ENCODE measurements around the gene RIIAD1. TPM values are rescaled to one million over a fixed set of nuclear protein-coding genes. Genes with fewer than 3 reads are reported as not detected.

RIIAD1 gene
- polyA plus RNA-seq, 1 donor: 13.5 TPM

- Histone ChIP-seq H3K36me3 (ENCODE audit: control insufficient read depth, insufficient read depth, low read length) (peaks cover 41% of the 10 kb centered on the region), H3K27ac (ENCODE audit: low read length) (no peak overlapping the region), H3K9me3 (ENCODE audit: control insufficient read depth, low read depth, low read length) (no peaks in the 10 kb centered on the region), H3K4me1 (ENCODE audit: control insufficient read depth, insufficient read depth, low read length) (no peaks in the 10 kb centered on the region), H3K4me3 (ENCODE audit: low read length) (no peak overlapping the region), H3K27me3 (ENCODE audit: control insufficient read depth, insufficient read depth, low read length) (no peaks in the 10 kb centered on the region)
- 100% methylated on average over 2 of the region's 4 CpGs for WGBS (ENCODE audit: insufficient coverage, low lambda C conversion rate)
- peak in 1 of 2 donors; percentile 35 for DNase-seq
These were observed 28.2 kb upstream of the RIIAD1 start for GRCh38 chr1:151693057-151693651.

GRCh38 chr1:151701515-151701914, 19.8 kb upstream of the RIIAD1 start:
- H3K27me3 ChIP-seq (ENCODE audit: control insufficient read depth, insufficient read depth, low read length): no peaks in the 10 kb centered on the region

GRCh38 chr1:151702936-151703335, 18.4 kb upstream of the RIIAD1 start:
- WGBS (ENCODE audit: insufficient coverage, low lambda C conversion rate): no CpG with 5 or more reads among the region's 8 CpGs
- Histone ChIP-seq H3K36me3 (ENCODE audit: control insufficient read depth, insufficient read depth, low read length) (peaks cover 68% of the 10 kb centered on the region), H3K27me3 (ENCODE audit: control insufficient read depth, insufficient read depth, low read length) (no peaks in the 10 kb centered on the region), H3K9me3 (ENCODE audit: control insufficient read depth, low read depth, low read length) (no peaks in the 10 kb centered on the region), H3K4me1 (ENCODE audit: control insufficient read depth, insufficient read depth, low read length) (no peaks in the 10 kb centered on the region), H3K27ac (ENCODE audit: low read length) (no peak overlapping the region), H3K4me3 (ENCODE audit: low read length) (no peak overlapping the region)
- DNase-seq: no peak

More at GRCh38 chr1:151701515-151701914, 19.8 kb upstream of the RIIAD1 start:
- H3K9me3 ChIP-seq (ENCODE audit: control insufficient read depth, low read depth, low read length): no peaks in the 10 kb centered on the region
- no peak overlapping the region for H3K4me3 ChIP-seq (ENCODE audit: low read length)
- no CpG with 5 or more reads among the region's 5 CpGs for WGBS (ENCODE audit: insufficient coverage, low lambda C conversion rate)
- H3K27ac ChIP-seq (ENCODE audit: low read length): no peak overlapping the region
- DNase-seq: no peak
- H3K4me1 ChIP-seq (ENCODE audit: control insufficient read depth, insufficient read depth, low read length): no peaks in the 10 kb centered on the region
- H3K36me3 ChIP-seq (ENCODE audit: control insufficient read depth, insufficient read depth, low read length): peaks cover 71% of the 10 kb centered on the region

- Histone ChIP-seq H3K27me3 (ENCODE audit: control insufficient read depth, insufficient read depth, low read length) (no peaks in the 10 kb centered on the region), H3K4me3 (ENCODE audit: low read length) (no peak overlapping the region), H3K9me3 (ENCODE audit: control insufficient read depth, low read depth, low read length) (no peaks in the 10 kb centered on the region), H3K36me3 (ENCODE audit: control insufficient read depth, insufficient read depth, low read length) (peaks cover 64% of the 10 kb centered on the region), H3K4me1 (ENCODE audit: control insufficient read depth, insufficient read depth, low read length) (no peaks in the 10 kb centered on the region), H3K27ac (ENCODE audit: low read length) (no peak overlapping the region)
- WGBS (ENCODE audit: insufficient coverage, low lambda C conversion rate): no CpG with 5 or more reads among the region's 17 CpGs
- DNase-seq: no peak
These were observed 17.5 kb upstream of the RIIAD1 start for GRCh38 chr1:151703813-151704212.

- no peaks in the 10 kb centered on the region for H3K4me1 ChIP-seq (ENCODE audit: control insufficient read depth, insufficient read depth, low read length)
- no peaks in the 10 kb centered on the region for H3K27me3 ChIP-seq (ENCODE audit: control insufficient read depth, insufficient read depth, low read length)
- no CpG with 5 or more reads among the region's 4 CpGs for WGBS (ENCODE audit: insufficient coverage, low lambda C conversion rate)
- no peak for DNase-seq
- H3K4me3 ChIP-seq (ENCODE audit: low read length): no peak overlapping the region
- no peaks in the 10 kb centered on the region for H3K9me3 ChIP-seq (ENCODE audit: control insufficient read depth, low read depth, low read length)
- peaks cover 62% of the 10 kb centered on the region for H3K36me3 ChIP-seq (ENCODE audit: control insufficient read depth, insufficient read depth, low read length)
- no peak overlapping the region for H3K27ac ChIP-seq (ENCODE audit: low read length)
These were observed 17.1 kb upstream of the RIIAD1 start for GRCh38 chr1:151704246-151704645.

- Histone ChIP-seq H3K27me3 (ENCODE audit: control insufficient read depth, insufficient read depth, low read length) (no peaks in the 10 kb centered on the region), H3K36me3 (ENCODE audit: control insufficient read depth, insufficient read depth, low read length) (peaks cover 63% of the 10 kb centered on the region), H3K4me3 (ENCODE audit: low read length) (no peak overlapping the region), H3K9me3 (ENCODE audit: control insufficient read depth, low read depth, low read length) (no peaks in the 10 kb centered on the region), H3K27ac (ENCODE audit: low read length) (no peak overlapping the region), H3K4me1 (ENCODE audit: control insufficient read depth, insufficient read depth, low read length) (peaks cover 6% of the 10 kb centered on the region)
- DNase-seq: no peak
- no CpG with 5 or more reads among the region's 7 CpGs for WGBS (ENCODE audit: insufficient coverage, low lambda C conversion rate)
These were observed 16.2 kb upstream of the RIIAD1 start for GRCh38 chr1:151705146-151705545.

- no CpG with 5 or more reads among the region's 11 CpGs for WGBS (ENCODE audit: insufficient coverage, low lambda C conversion rate)
- Histone ChIP-seq H3K4me1 (ENCODE audit: control insufficient read depth, insufficient read depth, low read length) (peaks cover 6% of the 10 kb centered on the region), H3K9me3 (ENCODE audit: control insufficient read depth, low read depth, low read length) (no peaks in the 10 kb centered on the region), H3K4me3 (ENCODE audit: low read length) (no peak overlapping the region), H3K27ac (ENCODE audit: low read length) (no peak overlapping the region), H3K36me3 (ENCODE audit: control insufficient read depth, insufficient read depth, low read length) (peaks cover 63% of the 10 kb centered on the region), H3K27me3 (ENCODE audit: control insufficient read depth, insufficient read depth, low read length) (no peaks in the 10 kb centered on the region)
- no peak for DNase-seq
These were observed 15.4 kb upstream of the RIIAD1 start for GRCh38 chr1:151705753-151706463.

GRCh38 chr1:151706464-151707415, 14.6 kb upstream of the RIIAD1 start:
- peaks cover 11% of the 10 kb centered on the region for H3K4me1 ChIP-seq (ENCODE audit: control insufficient read depth, insufficient read depth, low read length)
- H3K9me3 ChIP-seq (ENCODE audit: control insufficient read depth, low read depth, low read length): no peaks in the 10 kb centered on the region
- H3K4me3 ChIP-seq (ENCODE audit: low read length): no peak overlapping the region
- no CpG with 5 or more reads among the region's 21 CpGs for WGBS (ENCODE audit: insufficient coverage, low lambda C conversion rate)
- DNase-seq: no peak
- peaks cover 56% of the 10 kb centered on the region for H3K36me3 ChIP-seq (ENCODE audit: control insufficient read depth, insufficient read depth, low read length)
- H3K27ac ChIP-seq (ENCODE audit: low read length): no peak overlapping the region
- H3K27me3 ChIP-seq (ENCODE audit: control insufficient read depth, insufficient read depth, low read length): no peaks in the 10 kb centered on the region

GRCh38 chr1:151707541-151708065, 13.7 kb upstream of the RIIAD1 start:
- no peak overlapping the region for H3K27ac ChIP-seq (ENCODE audit: low read length)
- H3K36me3 ChIP-seq (ENCODE audit: control insufficient read depth, insufficient read depth, low read length): peaks cover 52% of the 10 kb centered on the region
- no peak overlapping the region for H3K4me3 ChIP-seq (ENCODE audit: low read length)
- DNase-seq: no peak
- no peaks in the 10 kb centered on the region for H3K27me3 ChIP-seq (ENCODE audit: control insufficient read depth, insufficient read depth, low read length)
- no CpG with 5 or more reads among the region's 15 CpGs for WGBS (ENCODE audit: insufficient coverage, low lambda C conversion rate)
- no peaks in the 10 kb centered on the region for H3K9me3 ChIP-seq (ENCODE audit: control insufficient read depth, low read depth, low read length)
- peaks cover 20% of the 10 kb centered on the region for H3K4me1 ChIP-seq (ENCODE audit: control insufficient read depth, insufficient read depth, low read length)

GRCh38 chr1:151708891-151709290, 12.4 kb upstream of the RIIAD1 start:
- peaks cover 32% of the 10 kb centered on the region for H3K4me1 ChIP-seq (ENCODE audit: control insufficient read depth, insufficient read depth, low read length)
- no peak for DNase-seq
- no CpG with 5 or more reads among the region's 15 CpGs for WGBS (ENCODE audit: insufficient coverage, low lambda C conversion rate)
- H3K27ac ChIP-seq (ENCODE audit: low read length): no peak overlapping the region
- no peak overlapping the region for H3K4me3 ChIP-seq (ENCODE audit: low read length)
- H3K36me3 ChIP-seq (ENCODE audit: control insufficient read depth, insufficient read depth, low read length): peaks cover 42% of the 10 kb centered on the region
- H3K9me3 ChIP-seq (ENCODE audit: control insufficient read depth, low read depth, low read length): no peaks in the 10 kb centered on the region
- no peaks in the 10 kb centered on the region for H3K27me3 ChIP-seq (ENCODE audit: control insufficient read depth, insufficient read depth, low read length)
